ENCODE measurements around the gene SNX6. TPM values are rescaled to one million over a fixed set of nuclear protein-coding genes. Genes with fewer than 3 reads are reported as not detected.

Gene SNX6
- total and polyA plus RNA-seq, 9 of the 15 experiments (the other 6 are each of a cell fraction or from before 2014, with no cell fraction given) = 34.6 to 111 (median 57.5) TPM

DNA sequence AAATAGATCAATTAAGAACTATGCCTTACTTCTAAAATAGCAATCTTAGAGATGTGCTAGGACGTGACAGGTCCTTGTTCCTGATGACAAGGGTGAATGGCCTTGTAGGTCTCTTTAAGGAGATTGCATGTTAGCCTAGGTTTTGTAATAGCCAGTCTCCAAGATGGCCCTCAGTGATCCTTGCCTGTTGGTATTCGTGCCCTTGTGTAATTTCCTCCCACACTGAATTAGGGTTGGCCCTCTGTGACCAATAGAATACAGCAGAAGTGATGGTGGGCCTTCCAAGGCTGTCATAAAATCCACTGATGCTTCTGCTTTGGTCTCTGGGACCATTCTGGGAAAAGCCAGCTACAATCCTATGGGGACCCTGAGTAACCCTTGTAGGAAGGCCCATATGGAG lies 38.2 kb upstream of the SNX6 start:
- no peak for TF ChIP-seq ZNF217 (CRISPR knock-in tag; IDR thresholded peaks at IDR 0.05)
- TF ChIP-seq MTA1 (IDR thresholded peaks at IDR 0.05; ENCODE audit: borderline replicate concordance) = no peak
- TF ChIP-seq, protein P1, sequence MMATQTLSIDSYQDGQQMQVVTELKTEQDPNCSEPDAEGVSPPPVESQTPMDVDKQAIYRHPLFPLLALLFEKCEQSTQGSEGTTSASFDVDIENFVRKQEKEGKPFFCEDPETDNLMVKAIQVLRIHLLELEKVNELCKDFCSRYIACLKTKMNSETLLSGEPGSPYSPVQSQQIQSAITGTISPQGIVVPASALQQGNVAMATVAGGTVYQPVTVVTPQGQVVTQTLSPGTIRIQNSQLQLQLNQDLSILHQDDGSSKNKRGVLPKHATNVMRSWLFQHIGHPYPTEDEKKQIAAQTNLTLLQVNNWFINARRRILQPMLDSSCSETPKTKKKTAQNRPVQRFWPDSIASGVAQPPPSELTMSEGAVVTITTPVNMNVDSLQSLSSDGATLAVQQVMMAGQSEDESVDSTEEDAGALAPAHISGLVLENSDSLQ (IDR thresholded peaks at IDR 0.05) = no peak
- TF ChIP-seq, protein P2, sequence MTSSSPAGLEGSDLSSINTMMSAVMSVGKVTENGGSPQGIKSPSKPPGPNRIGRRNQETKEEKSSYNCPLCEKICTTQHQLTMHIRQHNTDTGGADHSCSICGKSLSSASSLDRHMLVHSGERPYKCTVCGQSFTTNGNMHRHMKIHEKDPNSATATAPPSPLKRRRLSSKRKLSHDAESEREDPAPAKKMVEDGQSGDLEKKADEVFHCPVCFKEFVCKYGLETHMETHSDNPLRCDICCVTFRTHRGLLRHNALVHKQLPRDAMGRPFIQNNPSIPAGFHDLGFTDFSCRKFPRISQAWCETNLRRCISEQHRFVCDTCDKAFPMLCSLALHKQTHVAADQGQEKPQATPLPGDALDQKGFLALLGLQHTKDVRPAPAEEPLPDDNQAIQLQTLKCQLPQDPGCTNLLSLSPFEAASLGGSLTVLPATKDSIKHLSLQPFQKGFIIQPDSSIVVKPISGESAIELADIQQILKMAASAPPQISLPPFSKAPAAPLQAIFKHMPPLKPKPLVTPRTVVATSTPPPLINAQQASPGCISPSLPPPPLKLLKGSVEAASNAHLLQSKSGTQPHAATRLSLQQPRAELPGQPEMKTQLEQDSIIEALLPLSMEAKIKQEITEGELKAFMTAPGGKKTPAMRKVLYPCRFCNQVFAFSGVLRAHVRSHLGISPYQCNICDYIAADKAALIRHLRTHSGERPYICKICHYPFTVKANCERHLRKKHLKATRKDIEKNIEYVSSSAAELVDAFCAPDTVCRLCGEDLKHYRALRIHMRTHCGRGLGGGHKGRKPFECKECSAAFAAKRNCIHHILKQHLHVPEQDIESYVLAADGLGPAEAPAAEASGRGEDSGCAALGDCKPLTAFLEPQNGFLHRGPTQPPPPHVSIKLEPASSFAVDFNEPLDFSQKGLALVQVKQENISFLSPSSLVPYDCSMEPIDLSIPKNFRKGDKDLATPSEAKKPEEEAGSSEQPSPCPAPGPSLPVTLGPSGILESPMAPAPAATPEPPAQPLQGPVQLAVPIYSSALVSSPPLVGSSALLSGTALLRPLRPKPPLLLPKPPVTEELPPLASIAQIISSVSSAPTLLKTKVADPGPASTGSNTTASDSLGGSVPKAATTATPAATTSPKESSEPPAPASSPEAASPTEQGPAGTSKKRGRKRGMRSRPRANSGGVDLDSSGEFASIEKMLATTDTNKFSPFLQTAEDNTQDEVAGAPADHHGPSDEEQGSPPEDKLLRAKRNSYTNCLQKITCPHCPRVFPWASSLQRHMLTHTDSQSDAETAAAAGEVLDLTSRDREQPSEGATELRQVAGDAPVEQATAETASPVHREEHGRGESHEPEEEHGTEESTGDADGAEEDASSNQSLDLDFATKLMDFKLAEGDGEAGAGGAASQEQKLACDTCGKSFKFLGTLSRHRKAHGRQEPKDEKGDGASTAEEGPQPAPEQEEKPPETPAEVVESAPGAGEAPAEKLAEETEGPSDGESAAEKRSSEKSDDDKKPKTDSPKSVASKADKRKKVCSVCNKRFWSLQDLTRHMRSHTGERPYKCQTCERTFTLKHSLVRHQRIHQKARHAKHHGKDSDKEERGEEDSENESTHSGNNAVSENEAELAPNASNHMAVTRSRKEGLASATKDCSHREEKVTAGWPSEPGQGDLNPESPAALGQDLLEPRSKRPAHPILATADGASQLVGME (CRISPR knock-in tag; IDR thresholded peaks at IDR 0.05) = no peak
- H3K27me3 ChIP-seq (ENCODE audit: control insufficient read depth in 2 of 2, insufficient read depth in 2 of 2, low read length in 2 of 2) = no peaks in the 10 kb centered on the region
- no peaks in the 10 kb centered on the region for H3K36me3 ChIP-seq (ENCODE audit: control insufficient read depth, insufficient read depth, low read length)
- H3K27ac ChIP-seq (ENCODE audit: extremely low read depth, low read depth, low read length) = no peak overlapping the region
- CTCF ChIA-PET (ENCODE audit: low intra/inter-chr PET ratio) = interaction anchor here (0.6 kb wide), 1 partner anchor 335 kb away, joined by 3 read pairs; no protein-coding TSS in a partner anchor
- POLR2A ChIA-PET = interaction anchor here (0.7 kb wide), 2 partner anchors 9 to 166 kb away, joined by 3 read pairs; no protein-coding TSS in a partner anchor
- H3K9ac ChIP-seq (ENCODE audit: insufficient read depth in 1 of 2, low read depth in 2 of 2, low read length in 2 of 2) = no peak overlapping the region
- H2AFZ ChIP-seq (ENCODE audit: low read depth, low read length) = peak overlapping the region; percentile 81
- ATAC-seq = no peak
- no peak overlapping the region for H3K4me2 ChIP-seq (ENCODE audit: insufficient read depth, low read length)
- intact Hi-C loops (cut with micrococcal nuclease) = no loop called here
- no peak for DNase-seq (ENCODE audit: extremely low read depth in 1 of 4, low spot score in 3 of 4)
- FAIRE-seq = no peak
- peaks cover 0 to 7% of the 10 kb centered on the region in 2 experiments; a peak in 2 of 5 replicates for H3K4me1 ChIP-seq (replicated peaks in 1 of 2; ENCODE audit: control insufficient read depth in 2 of 2, insufficient read depth in 2 of 2, low read length in 2 of 2)
- H3K4me3 ChIP-seq = no peak overlapping the region
- H4K20me1 ChIP-seq (replicated peaks; ENCODE audit: control insufficient read depth, insufficient read depth, low read length) = no peaks in the 10 kb centered on the region
- WGBS (ENCODE audit: insufficient coverage, low coverage, missing lambda C conversion rate) = 13% methylated on average over 2 of the region's 2 CpGs
- H3K9me3 ChIP-seq (replicated peaks; ENCODE audit: control insufficient read depth, insufficient read depth, low read depth, low read length) = no peaks in the 10 kb centered on the region
- H3K79me2 ChIP-seq (ENCODE audit: control insufficient read depth, insufficient read depth, low read length) = no peaks in the 10 kb centered on the region
- no TSS peak for BruUV-seq (replicated peaks)
- H3K9me1 ChIP-seq (ENCODE audit: control insufficient read depth, insufficient read depth, low read length) = no peaks in the 10 kb centered on the region
- in situ Hi-C loops (cut with MboI) = no loop called here

All from K562 (cell line).